GM18505 (cell line): ENCODE measurements around the gene ACOT7.
"Not testable (repeated sequence)": the region's sequence is repeated elsewhere in the genome, so short reads cannot be mapped to it uniquely, and the experiment has no call there.

Experiments
- ATAC-seq: cut with Tn5 transposase; IDR thresholded peaks from one replicate; pipeline ENCODE4 v1.9.1; 2021; ENCODE audit not compliant: unreplicated experiment
- POLR2A ChIP-seq: IDR thresholded peaks from 4 replicates; pipeline ENCODE4 v1.6.1; 2011; ENCODE audit warnings: borderline replicate concordance; ENCODE audit not compliant: insufficient read depth, insufficient read length; ENCODE audit errors: extremely low read depth

ACOT7 gene

GRCh38 chr1:6367381-6368012 lies 26.1 kb downstream of the ACOT7 start:
- no peak for TF ChIP-seq POLR2A
- ATAC-seq: no peak

- ATAC-seq: no peak
- TF ChIP-seq POLR2A: no peak
Observed at GRCh38 chr1:6365047-6365446, 28.5 kb downstream of the ACOT7 start.

GRCh38 chr1:6363085-6363884 lies 30.3 kb downstream of the ACOT7 start:
- not testable (repeated sequence) for ATAC-seq

- TF ChIP-seq POLR2A: no peak
- ATAC-seq: no peak
Observed at GRCh38 chr1:6361124-6361775, 32.3 kb downstream of the ACOT7 start.

- no peak for TF ChIP-seq POLR2A
- no peak for ATAC-seq
Observed at GRCh38 chr1:6360517-6361070, 33.0 kb downstream of the ACOT7 start.

- peak; percentile 9 for ATAC-seq
- no peak for TF ChIP-seq POLR2A
Observed at GRCh38 chr1:6360117-6360496, 33.5 kb downstream of the ACOT7 start.

GRCh38 chr1:6359216-6360116 lies 34.1 kb downstream of the ACOT7 start:
- peak; percentile 79 for TF ChIP-seq POLR2A
- peak; percentile 74 for ATAC-seq

- peak; percentile 29 for ATAC-seq
Observed at GRCh38 chr1:6358757-6359201, 34.8 kb downstream of the ACOT7 start.

GRCh38 chr1:6358144-6358624 lies 35.4 kb downstream of the ACOT7 start:
- ATAC-seq: no peak
- no peak for TF ChIP-seq POLR2A

More at GRCh38 chr1:6358757-6359201, 34.8 kb downstream of the ACOT7 start:
- no peak for TF ChIP-seq POLR2A

- no peak for TF ChIP-seq POLR2A
- ATAC-seq: no peak
Observed at GRCh38 chr1:6357243-6357936, 36.2 kb downstream of the ACOT7 start.

GRCh38 chr1:6355621-6356020 lies 37.9 kb downstream of the ACOT7 start:
- TF ChIP-seq POLR2A: no peak
- no peak for ATAC-seq
